ENCODE results near the gene APH1A.
A peak's percentile ranks its signal among the peaks of the same experiment; 100 is the strongest.

The APH1A gene

DNA sequence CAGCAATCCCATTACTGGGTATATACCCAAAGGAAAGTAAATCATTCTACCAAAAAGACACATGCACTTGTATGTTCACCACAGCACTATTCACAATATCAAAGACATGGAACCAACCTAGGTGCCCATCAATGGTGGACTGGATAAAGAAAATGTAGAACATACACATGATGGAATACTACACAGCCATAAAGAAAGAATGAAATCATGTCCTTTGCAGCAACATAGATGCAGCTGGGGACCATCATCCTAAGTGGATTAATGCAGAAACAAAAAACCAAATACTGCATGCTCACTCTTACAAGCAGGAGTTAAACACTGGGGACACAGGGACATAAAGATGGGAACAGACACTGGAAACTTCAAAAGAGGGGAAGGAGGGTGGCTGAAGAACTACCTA is 41.6 kb downstream of the APH1A start:
- H3K4me3 ChIP-seq (ENCODE audit: insufficient read depth, low read length, poor library complexity, severe bottlenecking): no peak overlapping the region
- TF ChIP-seq, protein P1, sequence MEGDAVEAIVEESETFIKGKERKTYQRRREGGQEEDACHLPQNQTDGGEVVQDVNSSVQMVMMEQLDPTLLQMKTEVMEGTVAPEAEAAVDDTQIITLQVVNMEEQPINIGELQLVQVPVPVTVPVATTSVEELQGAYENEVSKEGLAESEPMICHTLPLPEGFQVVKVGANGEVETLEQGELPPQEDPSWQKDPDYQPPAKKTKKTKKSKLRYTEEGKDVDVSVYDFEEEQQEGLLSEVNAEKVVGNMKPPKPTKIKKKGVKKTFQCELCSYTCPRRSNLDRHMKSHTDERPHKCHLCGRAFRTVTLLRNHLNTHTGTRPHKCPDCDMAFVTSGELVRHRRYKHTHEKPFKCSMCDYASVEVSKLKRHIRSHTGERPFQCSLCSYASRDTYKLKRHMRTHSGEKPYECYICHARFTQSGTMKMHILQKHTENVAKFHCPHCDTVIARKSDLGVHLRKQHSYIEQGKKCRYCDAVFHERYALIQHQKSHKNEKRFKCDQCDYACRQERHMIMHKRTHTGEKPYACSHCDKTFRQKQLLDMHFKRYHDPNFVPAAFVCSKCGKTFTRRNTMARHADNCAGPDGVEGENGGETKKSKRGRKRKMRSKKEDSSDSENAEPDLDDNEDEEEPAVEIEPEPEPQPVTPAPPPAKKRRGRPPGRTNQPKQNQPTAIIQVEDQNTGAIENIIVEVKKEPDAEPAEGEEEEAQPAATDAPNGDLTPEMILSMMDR (IDR thresholded peaks at IDR 0.05; ENCODE audit: insufficient read depth, low read length, poor library complexity, severe bottlenecking): no peak
- no peak for TF ChIP-seq EZH2phosphoT487 (conservative IDR thresholded peaks at IDR 0.05; ENCODE audit: low read length)
- H3K9me2 ChIP-seq (replicated peaks; ENCODE audit: insufficient read depth, low read length): no peaks in the 10 kb centered on the region
- no peak overlapping the region for H3K9ac ChIP-seq (ENCODE audit: low read length)
- H3K9me3 ChIP-seq (ENCODE audit: insufficient read depth, low read length): no peaks in the 10 kb centered on the region
- H3K4me2 ChIP-seq (ENCODE audit: low read depth, low read length, poor library complexity, severe bottlenecking): no peak overlapping the region
- no peaks in the 10 kb centered on the region for H3K27me3 ChIP-seq (ENCODE audit: low read length)
- no peak overlapping the region for H3K27ac ChIP-seq (ENCODE audit: low read depth, low read length)
- peaks cover 21% of the 10 kb centered on the region; the same call in 1 of the 2 replicates for H3F3A ChIP-seq (ENCODE audit: insufficient read depth)
- peaks cover 22% of the 10 kb centered on the region for H3K79me2 ChIP-seq (ENCODE audit: insufficient read depth, low read length)
- peaks cover 34% of the 10 kb centered on the region for H3K36me3 ChIP-seq (ENCODE audit: low read length)
- no peaks in the 10 kb centered on the region; the same call in 1 of the 2 replicates for H4K20me1 ChIP-seq (ENCODE audit: low read depth, low read length)
- H2AFZ ChIP-seq (ENCODE audit: low read depth, low read length, severe bottlenecking): no peak overlapping the region

DNA sequence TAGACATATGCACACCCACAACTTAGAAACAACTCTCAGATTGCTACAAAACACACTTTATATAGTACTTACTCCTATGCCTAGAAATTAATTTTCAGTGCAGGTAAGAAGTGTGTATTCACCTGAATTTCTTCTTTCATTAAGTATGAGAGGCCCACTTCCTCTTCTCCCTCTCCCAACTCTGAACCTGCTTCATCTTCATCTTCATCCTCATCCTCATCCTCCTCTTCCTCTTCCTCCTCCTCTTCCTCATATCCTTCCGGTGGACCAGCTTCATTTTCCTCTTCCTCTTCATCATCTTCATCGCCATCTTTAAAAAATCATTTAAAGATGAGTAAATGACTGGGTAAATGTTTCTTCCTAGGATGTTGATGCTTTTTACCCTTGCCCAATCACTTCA is 42.3 kb downstream of the APH1A start:
- Histone ChIP-seq H3K4me3 (ENCODE audit: insufficient read depth, low read length, poor library complexity, severe bottlenecking) (no peak overlapping the region), H4K20me1 (ENCODE audit: low read depth, low read length) (no peaks in the 10 kb centered on the region; the same call in 1 of the 2 replicates), H3K36me3 (ENCODE audit: low read length) (peaks cover 31% of the 10 kb centered on the region), H3K9ac (ENCODE audit: low read length) (no peak overlapping the region), H3K27ac (ENCODE audit: low read depth, low read length) (peak overlapping the region; percentile 18; the same call in 1 of the 2 replicates), H3K9me2 (replicated peaks; ENCODE audit: insufficient read depth, low read length) (no peaks in the 10 kb centered on the region), H3K27me3 (ENCODE audit: low read length) (no peaks in the 10 kb centered on the region), H2AFZ (ENCODE audit: low read depth, low read length, severe bottlenecking) (no peak overlapping the region), H3K9me3 (ENCODE audit: insufficient read depth, low read length) (no peaks in the 10 kb centered on the region), H3F3A (ENCODE audit: insufficient read depth) (peaks cover 21% of the 10 kb centered on the region; the same call in 1 of the 2 replicates), H3K4me2 (ENCODE audit: low read depth, low read length, poor library complexity, severe bottlenecking) (no peak overlapping the region), H3K79me2 (ENCODE audit: insufficient read depth, low read length) (peaks cover 17% of the 10 kb centered on the region)
- no peak for TF ChIP-seq EZH2phosphoT487 (conservative IDR thresholded peaks at IDR 0.05; ENCODE audit: low read length)
- TF ChIP-seq, protein P1 (IDR thresholded peaks at IDR 0.05; ENCODE audit: insufficient read depth, low read length, poor library complexity, severe bottlenecking): no peak

DNA sequence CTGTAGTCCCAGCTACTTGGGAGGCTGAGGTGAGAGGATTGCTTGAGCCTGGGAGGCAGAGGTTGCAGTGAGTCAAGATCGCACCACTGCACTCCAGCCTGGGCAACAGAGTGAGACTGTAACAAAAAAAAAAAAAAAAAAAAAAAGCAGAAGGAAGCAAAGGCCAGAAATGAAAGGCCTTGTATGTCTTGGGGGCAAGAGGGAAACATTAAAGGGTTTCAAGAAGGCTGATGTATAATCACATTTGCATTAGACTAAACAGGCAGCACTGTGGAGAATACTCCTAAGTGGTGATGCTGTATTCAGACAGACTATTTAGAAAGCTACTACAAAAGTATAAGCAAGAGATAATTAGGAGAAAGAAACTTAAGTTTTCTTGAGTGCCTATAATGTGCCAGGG is 43.3 kb downstream of the APH1A start:
- Histone ChIP-seq H3K4me2 (ENCODE audit: low read depth, low read length, poor library complexity, severe bottlenecking) (no peak overlapping the region), H3K9ac (ENCODE audit: low read length) (no peak overlapping the region), H2AFZ (ENCODE audit: low read depth, low read length, severe bottlenecking) (no peak overlapping the region), H3F3A (ENCODE audit: insufficient read depth) (peaks cover 21% of the 10 kb centered on the region; the same call in 1 of the 2 replicates), H3K27me3 (ENCODE audit: low read length) (no peaks in the 10 kb centered on the region), H3K9me2 (replicated peaks; ENCODE audit: insufficient read depth, low read length) (no peaks in the 10 kb centered on the region), H3K27ac (ENCODE audit: low read depth, low read length) (no peak overlapping the region), H3K36me3 (ENCODE audit: low read length) (peaks cover 33% of the 10 kb centered on the region), H3K4me3 (ENCODE audit: insufficient read depth, low read length, poor library complexity, severe bottlenecking) (no peak overlapping the region), H3K79me2 (ENCODE audit: insufficient read depth, low read length) (peaks cover 10% of the 10 kb centered on the region), H4K20me1 (ENCODE audit: low read depth, low read length) (no peaks in the 10 kb centered on the region; the same call in 1 of the 2 replicates), H3K9me3 (ENCODE audit: insufficient read depth, low read length) (no peaks in the 10 kb centered on the region)
- no peak for TF ChIP-seq EZH2phosphoT487 (conservative IDR thresholded peaks at IDR 0.05; ENCODE audit: low read length)
- TF ChIP-seq, protein P1 (IDR thresholded peaks at IDR 0.05; ENCODE audit: insufficient read depth, low read length, poor library complexity, severe bottlenecking): no peak

Measured in SU-DHL-6 (cell line).